Measurements from ENCODE around the gene PRKN.

PRKN gene

DNA sequence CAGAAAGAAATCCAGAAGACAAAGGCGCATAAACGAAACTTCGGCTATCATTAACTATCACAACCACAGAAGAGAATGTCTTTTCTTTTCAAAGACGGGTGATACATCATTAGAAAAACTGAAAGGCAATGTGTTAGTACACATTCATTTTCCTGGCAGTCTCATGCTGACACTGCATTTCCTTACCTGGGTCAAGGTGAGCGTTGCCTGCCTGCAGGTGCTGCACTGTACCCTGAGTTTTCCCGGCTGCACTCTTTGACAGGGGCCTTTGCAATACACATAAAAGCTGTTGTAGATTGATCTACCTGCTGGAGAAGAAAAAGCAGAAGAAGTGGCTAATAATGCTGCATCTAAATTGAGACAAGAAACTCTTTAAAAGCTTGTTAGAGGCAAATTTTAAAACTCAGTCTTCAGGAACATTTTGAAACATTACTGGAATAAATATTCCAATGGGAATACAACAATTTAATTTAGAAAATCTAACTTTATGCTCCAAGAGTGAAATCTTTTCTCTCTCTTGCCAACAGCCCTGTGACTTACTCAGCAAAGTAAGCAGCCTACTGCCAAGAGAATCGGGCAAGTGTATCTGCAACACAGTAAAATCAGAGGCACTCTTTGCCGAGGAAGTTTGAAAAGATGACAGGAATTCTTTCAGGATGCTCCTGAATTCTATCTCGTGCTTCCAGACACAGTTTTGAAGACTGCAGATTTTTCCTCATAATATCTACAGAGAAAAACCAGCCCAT is 526.4 kb downstream of the PRKN start:
- no peak for DNase-seq (ENCODE audit: extremely low spot score)
- ChIA-PET CTCF (no interaction called here), POLR2A (no interaction called here)
- no peak for TF ChIP-seq ELF4 (IDR thresholded peaks at IDR 0.05)
- TF ChIP-seq NFRKB (IDR thresholded peaks at IDR 0.05) = no peak

DNA sequence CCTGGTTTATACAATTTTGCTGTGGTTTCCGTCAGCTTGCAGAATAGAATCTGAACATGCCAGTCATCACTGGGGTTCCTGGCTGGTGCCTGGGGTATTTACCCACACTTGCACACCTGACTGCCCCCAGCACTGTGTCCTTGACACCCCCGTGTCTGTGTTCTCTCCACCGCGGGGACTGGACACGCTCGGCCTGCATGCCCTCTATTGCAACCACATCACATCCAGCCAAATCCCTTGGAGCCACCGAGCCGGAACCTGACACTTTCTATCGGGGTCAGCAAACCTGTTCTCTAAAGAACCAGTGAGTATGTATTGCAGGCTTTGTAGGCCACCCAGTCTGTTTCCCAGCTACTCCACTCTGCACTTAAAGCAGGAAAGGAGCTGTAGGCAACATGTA is 527.5 kb downstream of the PRKN start:
- DNase-seq (ENCODE audit: extremely low spot score) = no peak
- CTCF ChIA-PET = no interaction called here
- TF ChIP-seq ARNT (IDR thresholded peaks at IDR 0.05) = no peak
- TF ChIP-seq NFRKB (IDR thresholded peaks at IDR 0.05) = no peak
- TF ChIP-seq ZNF384 (IDR thresholded peaks at IDR 0.05) = no peak
- TF ChIP-seq CTBP1 (IDR thresholded peaks at IDR 0.05; ENCODE audit: borderline replicate concordance) = no peak
- TF ChIP-seq FOXK2 (IDR thresholded peaks at IDR 0.05) = no peak
- no peak for TF ChIP-seq HDGF (IDR thresholded peaks at IDR 0.05; ENCODE audit: borderline replicate concordance)
- TF ChIP-seq SP1 (IDR thresholded peaks at IDR 0.05) = no peak
- TF ChIP-seq LEF1 (IDR thresholded peaks at IDR 0.05; ENCODE audit: borderline replicate concordance) = no peak
- no peak for TF ChIP-seq ELF4 (IDR thresholded peaks at IDR 0.05)
- no peak for TF ChIP-seq FOXM1 (IDR thresholded peaks at IDR 0.05; ENCODE audit: borderline replicate concordance)
- TF ChIP-seq TARDBP (IDR thresholded peaks at IDR 0.05) = no peak
- no peak for TF ChIP-seq L3MBTL2 (conservative IDR thresholded peaks at IDR 0.05)
- TF ChIP-seq FOXA1 (IDR thresholded peaks at IDR 0.05) = no peak
- no peak for TF ChIP-seq BHLHE40 (IDR thresholded peaks at IDR 0.05; ENCODE audit: borderline replicate concordance)
- no peak for TF ChIP-seq SUZ12 (IDR thresholded peaks at IDR 0.05)
- TF ChIP-seq, protein P1, sequence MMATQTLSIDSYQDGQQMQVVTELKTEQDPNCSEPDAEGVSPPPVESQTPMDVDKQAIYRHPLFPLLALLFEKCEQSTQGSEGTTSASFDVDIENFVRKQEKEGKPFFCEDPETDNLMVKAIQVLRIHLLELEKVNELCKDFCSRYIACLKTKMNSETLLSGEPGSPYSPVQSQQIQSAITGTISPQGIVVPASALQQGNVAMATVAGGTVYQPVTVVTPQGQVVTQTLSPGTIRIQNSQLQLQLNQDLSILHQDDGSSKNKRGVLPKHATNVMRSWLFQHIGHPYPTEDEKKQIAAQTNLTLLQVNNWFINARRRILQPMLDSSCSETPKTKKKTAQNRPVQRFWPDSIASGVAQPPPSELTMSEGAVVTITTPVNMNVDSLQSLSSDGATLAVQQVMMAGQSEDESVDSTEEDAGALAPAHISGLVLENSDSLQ (IDR thresholded peaks at IDR 0.05) = no peak
- POLR2A ChIA-PET = no interaction called here

DNA sequence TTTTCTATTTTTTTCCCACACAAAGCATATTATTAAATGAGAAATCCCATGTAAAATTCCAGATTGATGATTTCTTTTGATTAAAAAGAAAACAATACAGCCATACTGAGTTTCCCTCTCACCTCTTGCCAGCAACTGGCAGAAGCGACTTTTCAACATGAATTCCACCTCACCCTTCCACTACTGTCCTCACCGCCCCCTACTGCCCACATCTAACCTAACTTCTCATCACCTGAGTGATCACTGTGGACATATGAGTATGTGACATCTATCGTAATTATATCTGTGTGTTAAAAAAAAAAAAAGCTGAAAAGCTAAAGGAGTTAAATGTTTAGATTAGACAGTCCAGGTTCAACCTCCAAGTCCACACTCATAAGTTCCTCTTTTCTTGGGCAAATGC is 528.6 kb downstream of the PRKN start:
- DNase-seq (ENCODE audit: extremely low spot score) = no peak
- ChIA-PET POLR2A (no interaction called here), CTCF (interaction anchor here (0.6 kb wide), 2 partner anchors 160 to 741 kb away, joined by 3 to 5 read pairs; no protein-coding TSS in a partner anchor)
- no peak for TF ChIP-seq TARDBP (IDR thresholded peaks at IDR 0.05)

DNA sequence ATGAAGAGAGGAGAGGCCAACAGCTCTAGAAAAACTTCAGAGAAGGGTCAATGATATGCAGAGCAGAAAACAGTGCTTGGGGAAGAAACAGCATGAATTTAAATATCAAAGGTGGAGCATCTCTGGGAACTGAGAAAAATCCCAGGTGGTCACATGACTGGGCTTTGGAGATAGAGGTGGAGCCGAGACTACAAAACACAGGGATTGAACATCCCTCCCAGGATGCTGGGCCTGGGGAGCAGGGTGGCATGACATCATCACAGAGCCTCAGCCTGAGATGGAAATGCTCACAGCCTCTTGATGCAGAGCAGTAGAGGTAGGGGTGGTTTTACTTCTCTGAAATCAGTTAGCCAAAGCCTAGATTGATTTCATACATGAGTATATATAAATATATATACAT is 529.5 kb downstream of the PRKN start:
- CTCF ChIA-PET = no interaction called here
- POLR2A ChIA-PET = no interaction called here
- no peak for TF ChIP-seq HDGF (IDR thresholded peaks at IDR 0.05; ENCODE audit: borderline replicate concordance)
- no peak for TF ChIP-seq SUZ12 (IDR thresholded peaks at IDR 0.05)
- no peak for TF ChIP-seq ELF4 (IDR thresholded peaks at IDR 0.05)
- no peak for TF ChIP-seq LEF1 (IDR thresholded peaks at IDR 0.05; ENCODE audit: borderline replicate concordance)
- DNase-seq (ENCODE audit: extremely low spot score) = no peak

DNA sequence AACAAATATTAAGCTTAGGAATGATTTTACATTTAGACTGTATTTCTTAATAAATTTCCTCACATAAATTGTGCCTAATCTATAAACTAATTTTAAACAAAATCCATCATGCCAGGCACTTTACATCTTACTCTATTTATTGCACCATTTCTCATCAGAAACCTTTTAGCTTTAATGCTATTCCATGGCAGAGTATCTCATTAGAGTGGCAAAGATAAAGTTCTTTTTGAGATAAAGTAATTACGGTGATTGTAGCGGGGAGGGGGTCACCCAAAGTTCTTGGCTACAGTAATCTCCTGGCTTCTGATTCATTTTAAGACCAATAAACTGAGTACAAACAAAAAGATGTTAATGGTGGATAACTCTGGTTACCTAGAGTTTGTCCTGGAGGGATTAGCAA is 532.1 kb downstream of the PRKN start:
- no peak for DNase-seq (ENCODE audit: extremely low spot score)
- POLR2A ChIA-PET = no interaction called here
- CTCF ChIA-PET = no interaction called here
- no peak for TF ChIP-seq L3MBTL2 (conservative IDR thresholded peaks at IDR 0.05)
- no peak for TF ChIP-seq FOXK2 (IDR thresholded peaks at IDR 0.05)
- TF ChIP-seq BHLHE40 (IDR thresholded peaks at IDR 0.05; ENCODE audit: borderline replicate concordance) = no peak
- TF ChIP-seq ZNF384 (IDR thresholded peaks at IDR 0.05) = no peak
- TF ChIP-seq SUZ12 (IDR thresholded peaks at IDR 0.05) = no peak
- TF ChIP-seq ELF4 (IDR thresholded peaks at IDR 0.05) = no peak
- TF ChIP-seq FOXM1 (IDR thresholded peaks at IDR 0.05; ENCODE audit: borderline replicate concordance) = no peak
- TF ChIP-seq FOXA1 (IDR thresholded peaks at IDR 0.05) = no peak
- no peak for TF ChIP-seq LEF1 (IDR thresholded peaks at IDR 0.05; ENCODE audit: borderline replicate concordance)
- no peak for TF ChIP-seq ARNT (IDR thresholded peaks at IDR 0.05)
- no peak for TF ChIP-seq HDGF (IDR thresholded peaks at IDR 0.05; ENCODE audit: borderline replicate concordance)

DNA sequence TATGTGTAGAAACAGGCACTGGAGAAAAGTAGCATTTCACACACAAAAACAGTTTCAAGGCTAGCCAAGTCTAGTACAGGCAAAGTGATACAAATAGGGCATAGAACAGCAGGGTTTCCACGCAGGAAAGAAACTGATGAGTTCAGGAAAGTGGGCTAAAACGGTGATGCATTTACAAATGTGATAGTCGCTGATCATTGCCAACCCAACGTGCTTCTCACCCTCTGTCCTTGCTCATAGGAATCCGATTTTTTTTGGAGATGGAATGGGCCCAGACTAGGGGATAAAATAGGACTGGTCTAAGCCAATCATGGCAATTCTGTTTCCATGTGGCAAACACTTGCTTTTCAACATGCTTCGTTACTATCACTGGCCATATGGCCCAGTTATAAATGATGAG is 536.6 kb downstream of the PRKN start:
- CTCF ChIA-PET = no interaction called here
- POLR2A ChIA-PET = no interaction called here
- no peak for DNase-seq (ENCODE audit: extremely low spot score)
- TF ChIP-seq L3MBTL2 (conservative IDR thresholded peaks at IDR 0.05) (no peak), FOXA1 (IDR thresholded peaks at IDR 0.05) (no peak), ELF4 (IDR thresholded peaks at IDR 0.05) (no peak), LEF1 (IDR thresholded peaks at IDR 0.05; ENCODE audit: borderline replicate concordance) (no peak), HDGF (IDR thresholded peaks at IDR 0.05; ENCODE audit: borderline replicate concordance) (no peak), SUZ12 (IDR thresholded peaks at IDR 0.05) (no peak)
- TF ChIP-seq, protein P1 (IDR thresholded peaks at IDR 0.05) = no peak

DNA sequence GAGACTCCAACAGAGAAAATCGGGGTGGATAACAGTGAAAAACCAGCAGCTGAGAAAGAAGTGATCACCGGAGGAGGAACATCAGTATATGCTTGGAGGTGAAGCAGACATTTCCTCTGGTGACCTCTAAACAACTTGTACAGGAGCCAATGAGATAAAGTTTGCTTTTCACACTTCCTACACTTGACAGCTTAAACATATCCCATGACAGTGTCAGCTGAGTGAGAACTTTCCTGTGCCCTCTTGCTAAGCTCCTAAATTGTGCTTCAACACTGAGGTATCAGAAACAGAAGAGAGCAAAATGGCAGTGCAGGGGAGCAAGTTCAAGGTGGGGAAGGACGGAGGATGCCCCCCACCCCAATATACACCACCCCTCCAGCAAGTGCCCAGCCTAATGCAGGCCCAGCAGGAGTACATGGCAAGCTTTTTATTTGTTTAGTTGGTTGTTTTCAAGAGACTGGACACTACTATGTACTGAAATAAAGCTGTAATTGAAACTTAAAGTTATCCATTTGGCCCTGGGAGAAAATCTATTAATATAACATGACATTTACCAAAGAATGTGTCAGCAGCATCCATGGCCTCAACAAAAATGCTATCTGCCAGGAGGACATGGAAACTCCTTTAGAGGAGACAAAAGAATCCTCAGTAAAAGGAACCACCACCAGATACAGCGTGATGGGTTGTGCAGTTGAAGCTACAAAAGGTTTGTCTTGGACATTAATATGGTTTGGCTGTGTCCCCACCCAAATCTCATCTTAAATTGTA is 540.2 kb downstream of the PRKN start:
- no peak for TF ChIP-seq FOXA1 (IDR thresholded peaks at IDR 0.05)
- no peak for TF ChIP-seq BHLHE40 (IDR thresholded peaks at IDR 0.05; ENCODE audit: borderline replicate concordance)
- TF ChIP-seq CTBP1 (IDR thresholded peaks at IDR 0.05; ENCODE audit: borderline replicate concordance) = no peak
- TF ChIP-seq ZNF384 (IDR thresholded peaks at IDR 0.05) = no peak
- no peak for TF ChIP-seq SUZ12 (IDR thresholded peaks at IDR 0.05)
- TF ChIP-seq HDGF (IDR thresholded peaks at IDR 0.05; ENCODE audit: borderline replicate concordance) = no peak
- no peak for TF ChIP-seq LEF1 (IDR thresholded peaks at IDR 0.05; ENCODE audit: borderline replicate concordance)
- no peak for TF ChIP-seq FOXK2 (IDR thresholded peaks at IDR 0.05)
- TF ChIP-seq ARNT (IDR thresholded peaks at IDR 0.05) = no peak
- no peak for DNase-seq (ENCODE audit: extremely low spot score)
- ChIA-PET POLR2A (no interaction called here), CTCF (no interaction called here)

Data from HEK293T (cell line).